ENCODE data around the gene TAS2R41.

DNA sequence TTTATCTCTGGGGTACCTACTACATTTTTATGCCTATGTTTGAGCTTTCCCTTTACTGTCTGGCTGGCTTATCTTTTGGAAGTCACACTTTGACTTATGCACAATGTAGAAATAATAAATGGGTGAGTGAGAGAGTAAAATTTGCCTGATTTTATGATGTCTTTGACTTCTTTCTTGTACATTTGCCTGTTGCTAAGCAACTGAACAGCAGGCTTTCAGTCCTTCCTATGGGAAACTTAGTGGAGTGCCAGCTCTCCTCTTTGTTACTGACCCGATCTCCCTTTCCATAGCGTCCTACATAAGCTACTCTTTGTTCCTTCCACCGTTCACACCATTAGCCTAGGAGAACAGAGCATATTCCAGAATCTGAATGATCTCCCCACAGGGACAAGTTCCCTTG, 30.2 kb upstream of the TAS2R41 start:
- TF ChIP-seq, protein P1, sequence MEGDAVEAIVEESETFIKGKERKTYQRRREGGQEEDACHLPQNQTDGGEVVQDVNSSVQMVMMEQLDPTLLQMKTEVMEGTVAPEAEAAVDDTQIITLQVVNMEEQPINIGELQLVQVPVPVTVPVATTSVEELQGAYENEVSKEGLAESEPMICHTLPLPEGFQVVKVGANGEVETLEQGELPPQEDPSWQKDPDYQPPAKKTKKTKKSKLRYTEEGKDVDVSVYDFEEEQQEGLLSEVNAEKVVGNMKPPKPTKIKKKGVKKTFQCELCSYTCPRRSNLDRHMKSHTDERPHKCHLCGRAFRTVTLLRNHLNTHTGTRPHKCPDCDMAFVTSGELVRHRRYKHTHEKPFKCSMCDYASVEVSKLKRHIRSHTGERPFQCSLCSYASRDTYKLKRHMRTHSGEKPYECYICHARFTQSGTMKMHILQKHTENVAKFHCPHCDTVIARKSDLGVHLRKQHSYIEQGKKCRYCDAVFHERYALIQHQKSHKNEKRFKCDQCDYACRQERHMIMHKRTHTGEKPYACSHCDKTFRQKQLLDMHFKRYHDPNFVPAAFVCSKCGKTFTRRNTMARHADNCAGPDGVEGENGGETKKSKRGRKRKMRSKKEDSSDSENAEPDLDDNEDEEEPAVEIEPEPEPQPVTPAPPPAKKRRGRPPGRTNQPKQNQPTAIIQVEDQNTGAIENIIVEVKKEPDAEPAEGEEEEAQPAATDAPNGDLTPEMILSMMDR (IDR thresholded peaks at IDR 0.05), result no peak
- TF ChIP-seq POLR2AphosphoS5 (IDR thresholded peaks at IDR 0.05), result no peak
